Esophagus muscularis mucosa (tissue), 4 donors: ENCODE results near the gene UBE2E3. TPM values are rescaled to one million over a fixed set of nuclear protein-coding genes. Genes with fewer than 3 reads are reported as not detected.
A peak's percentile ranks its signal among the peaks of the same experiment; 100 is the strongest.

ENCODE experiments used
- DNase-seq: peaks from one replicate; pipeline ENCODE4 v3.0.0-alpha.2; 2017; ENCODE audit errors: extremely low spot score
- H3K27ac ChIP-seq, 4 donors: fragments of 200-600 bp; sonication (generic); replicated peaks in 1 of 4; 1 replicate in 3 of 4; 2 replicates in 1 of 4; pipeline ENCODE4 v1.5.1; 2016 to 2019; ENCODE audit warnings: mild to moderate bottlenecking in 1 of 4
- H3K27me3 ChIP-seq, 4 donors: fragments of 200-600 bp; sonication (generic); one replicate each; pipeline versions ENCODE4 v1.5.1 to v1.6.0; 2016 to 2019
- H3K36me3 ChIP-seq, 4 donors: fragments of 200-600 bp; sonication (generic); one replicate each; pipeline ENCODE4 v1.5.1; 2016 to 2019
- H3K4me1 ChIP-seq, 4 donors: fragments of 200-600 bp; sonication (generic); one replicate each; pipeline ENCODE4 v1.5.1; 2016 to 2019
- H3K4me3 ChIP-seq, 4 donors: fragments of 200-600 bp; sonication (generic); 1 replicate in 2 of 4; 2 replicates in 2 of 4; pipeline ENCODE4 v1.5.1; 2016 to 2019; ENCODE audit warnings: mild to moderate bottlenecking in 4 of 4, moderate library complexity in 1 of 4
- H3K9me3 ChIP-seq, 4 donors: fragments of 200-600 bp; sonication (generic); 1 replicate in 3 of 4; 2 replicates in 1 of 4; pipeline ENCODE4 v1.5.1; 2016 to 2019
- EP300 ChIP-seq: sonication (generic); formaldehyde crosslinking; IDR thresholded peaks from one replicate; pipeline ENCODE4 v1.6.1; 2017; ENCODE audit warnings: antibody characterized with exemption
- POLR2A ChIP-seq: fragments of 450-650 bp; IDR thresholded peaks from one replicate; pipeline ENCODE4 v1.6.1; 2017; ENCODE audit warnings: antibody characterized with exemption, moderate library complexity, mild to moderate bottlenecking, low read depth
- POLR2AphosphoS5 ChIP-seq, 2 donors: sonication (generic); formaldehyde crosslinking; IDR thresholded peaks; one replicate each; pipeline ENCODE4 v1.6.1; 2017; ENCODE audit warnings: antibody characterized with exemption in 2 of 2
- WGBS: methylation state at CpG from one replicate; pipeline ENCODE4 v1.1.5; 2018; 5-methylcytosine and 5-hydroxymethylcytosine counted together
- intact Hi-C: fragments of 100-400 bp; cut with DNase I; formaldehyde crosslinking; loops from one replicate; pipeline ENCODE4 v1.15.1; 2023
- total RNA-seq, 4 donors: library from RNA; depleted of rRNA; stranded (reverse); fragments of >200 nt; gene quantifications; one replicate each; pipeline versions ENCODE4 v1.1.0 to v1.2.1, GENCODE V29; 2016
- TF ChIP-seq, protein P1 (sequence below), 3 experiments: fragments of 200-600 bp in 2 of 3; fragments of 450-650 bp in 1 of 3; sonication (generic) in 2 of 3; IDR thresholded peaks; one replicate each; pipeline ENCODE4 v1.5.1; 2017 to 2019; ENCODE audit warnings: antibody characterized with exemption in 3 of 3, mild to moderate bottlenecking in 2 of 3, moderate library complexity in 1 of 3

UBE2E3 gene
- total RNA-seq, 4 donors from 2014 or later: 32.8 to 57.7 (median 40.2) TPM

DNA sequence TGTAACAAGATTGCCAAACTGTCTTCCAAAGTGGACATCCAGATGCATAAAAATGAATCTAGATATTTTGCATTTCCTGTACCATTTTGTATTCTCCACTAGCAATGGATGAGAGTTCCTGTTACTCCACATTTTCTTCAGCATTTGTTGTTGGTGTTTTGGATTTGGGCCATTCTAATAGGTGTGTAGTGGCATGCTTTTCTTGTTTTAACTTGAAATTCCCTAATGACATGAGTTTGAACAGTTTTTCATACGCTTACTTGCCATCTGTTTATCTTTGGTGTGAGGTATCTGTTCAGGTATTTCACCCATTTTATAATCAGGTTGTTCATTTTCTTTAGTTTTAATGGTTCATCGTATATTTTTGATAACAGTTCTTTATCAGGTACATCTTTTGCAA lies 73.9 kb downstream of the UBE2E3 start:
- Histone ChIP-seq H3K4me3 (no peak overlapping the region), H3K36me3 (no peaks in the 10 kb centered on the region), H3K27ac (no peak overlapping the region), H3K27me3 (no peaks in the 10 kb centered on the region), H3K9me3 (no peaks in the 10 kb centered on the region), H3K4me1 (peaks cover 0 to 3% (median 0%) of the 10 kb centered on the region in 4 donors)
- no peak for DNase-seq
- TF ChIP-seq EP300 (no peak), POLR2A (no peak), POLR2AphosphoS5 (IDR thresholded peaks at IDR 0.05) (no peak)
- TF ChIP-seq, protein P1, sequence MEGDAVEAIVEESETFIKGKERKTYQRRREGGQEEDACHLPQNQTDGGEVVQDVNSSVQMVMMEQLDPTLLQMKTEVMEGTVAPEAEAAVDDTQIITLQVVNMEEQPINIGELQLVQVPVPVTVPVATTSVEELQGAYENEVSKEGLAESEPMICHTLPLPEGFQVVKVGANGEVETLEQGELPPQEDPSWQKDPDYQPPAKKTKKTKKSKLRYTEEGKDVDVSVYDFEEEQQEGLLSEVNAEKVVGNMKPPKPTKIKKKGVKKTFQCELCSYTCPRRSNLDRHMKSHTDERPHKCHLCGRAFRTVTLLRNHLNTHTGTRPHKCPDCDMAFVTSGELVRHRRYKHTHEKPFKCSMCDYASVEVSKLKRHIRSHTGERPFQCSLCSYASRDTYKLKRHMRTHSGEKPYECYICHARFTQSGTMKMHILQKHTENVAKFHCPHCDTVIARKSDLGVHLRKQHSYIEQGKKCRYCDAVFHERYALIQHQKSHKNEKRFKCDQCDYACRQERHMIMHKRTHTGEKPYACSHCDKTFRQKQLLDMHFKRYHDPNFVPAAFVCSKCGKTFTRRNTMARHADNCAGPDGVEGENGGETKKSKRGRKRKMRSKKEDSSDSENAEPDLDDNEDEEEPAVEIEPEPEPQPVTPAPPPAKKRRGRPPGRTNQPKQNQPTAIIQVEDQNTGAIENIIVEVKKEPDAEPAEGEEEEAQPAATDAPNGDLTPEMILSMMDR (IDR thresholded peaks at IDR 0.05): no peak
- 96% methylated on average over 2 of the region's 2 CpGs for WGBS
- intact Hi-C loops: no loop called here

DNA sequence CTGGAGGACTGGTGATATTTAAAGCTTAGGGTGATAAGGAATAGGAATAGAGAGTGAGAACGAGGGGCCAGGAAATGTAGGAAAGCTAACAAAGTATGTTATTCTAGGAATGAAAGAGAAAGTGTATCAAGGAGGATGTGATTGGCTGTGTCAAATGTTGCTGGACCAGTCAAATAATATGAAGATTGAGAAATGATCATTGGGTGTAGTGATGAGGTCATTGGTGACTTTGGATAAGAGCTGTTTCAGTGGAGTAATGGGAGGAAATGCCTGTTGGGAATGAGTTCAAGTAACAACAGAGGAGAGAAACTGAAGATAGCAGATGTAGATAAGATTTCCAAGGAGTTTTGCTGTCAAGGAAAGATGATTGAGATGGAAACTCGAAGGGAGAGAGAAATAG lies 74.4 kb downstream of the UBE2E3 start:
- no peak overlapping the region for H3K4me3 ChIP-seq
- TF ChIP-seq POLR2A (no peak), POLR2AphosphoS5 (IDR thresholded peaks at IDR 0.05) (no peak), EP300 (no peak)
- TF ChIP-seq, protein P1 (IDR thresholded peaks at IDR 0.05): no peak
- intact Hi-C loops: no loop called here
- no peaks in the 10 kb centered on the region for H3K27me3 ChIP-seq
- no peak overlapping the region for H3K27ac ChIP-seq
- H3K9me3 ChIP-seq: no peaks in the 10 kb centered on the region
- H3K4me1 ChIP-seq: peaks cover 0 to 3% (median 0%) of the 10 kb centered on the region in 4 donors
- 88% methylated on average over 2 of the region's 2 CpGs for WGBS
- no peak for DNase-seq
- no peaks in the 10 kb centered on the region for H3K36me3 ChIP-seq

DNA sequence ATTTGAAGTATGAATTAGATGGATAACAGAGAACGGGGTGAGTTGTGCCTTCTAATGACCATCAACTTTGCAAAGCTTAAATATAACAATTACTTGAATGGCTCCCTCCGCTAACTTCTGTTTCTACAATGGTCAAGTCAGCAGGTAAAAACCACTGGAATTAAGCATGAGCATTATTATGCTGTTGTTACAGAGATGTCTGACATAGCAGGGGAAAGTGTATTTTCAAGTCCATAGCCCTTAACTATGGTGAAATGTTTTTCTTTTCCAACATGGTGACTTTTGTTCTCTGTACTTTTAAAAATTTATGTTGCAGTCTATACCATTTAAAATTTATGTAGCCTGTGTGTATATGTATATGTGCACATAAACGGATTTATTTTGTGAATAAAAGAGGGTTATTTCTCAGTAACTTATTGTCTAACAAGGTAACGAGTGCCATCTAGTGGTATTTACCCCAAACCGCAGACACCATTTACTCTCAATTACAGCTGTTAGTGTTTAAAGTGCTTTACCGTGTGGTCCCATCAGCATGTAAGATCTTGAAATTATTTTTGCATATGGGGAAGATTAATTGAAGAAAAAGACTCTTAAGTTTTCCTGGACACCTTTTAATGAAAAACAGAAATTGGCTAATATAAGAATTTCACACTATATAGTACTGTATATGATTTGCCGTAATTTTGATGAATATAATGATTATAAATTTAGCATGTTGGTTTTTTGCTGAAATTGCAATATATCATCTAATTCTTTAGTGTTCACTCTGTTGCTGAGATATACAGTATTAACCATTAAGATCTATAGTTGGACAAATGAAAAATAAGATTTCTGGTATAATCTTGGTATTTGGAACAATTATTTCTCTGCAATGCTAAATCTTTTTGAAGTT lies 78.2 kb downstream of the UBE2E3 start:
- no peaks in the 10 kb centered on the region for H3K27me3 ChIP-seq
- 83% methylated on average over 7 of the region's 7 CpGs for WGBS
- no peak overlapping the region for H3K27ac ChIP-seq
- no peaks in the 10 kb centered on the region for H3K36me3 ChIP-seq
- no peaks in the 10 kb centered on the region for H3K4me1 ChIP-seq
- intact Hi-C loops: no loop called here
- H3K9me3 ChIP-seq: no peaks in the 10 kb centered on the region
- no peak overlapping the region for H3K4me3 ChIP-seq
- no peak for DNase-seq
- TF ChIP-seq, protein P1 (IDR thresholded peaks at IDR 0.05): peak; percentile 28 to 47 (median 28)
- no peak for TF ChIP-seq POLR2AphosphoS5 (IDR thresholded peaks at IDR 0.05)

DNA sequence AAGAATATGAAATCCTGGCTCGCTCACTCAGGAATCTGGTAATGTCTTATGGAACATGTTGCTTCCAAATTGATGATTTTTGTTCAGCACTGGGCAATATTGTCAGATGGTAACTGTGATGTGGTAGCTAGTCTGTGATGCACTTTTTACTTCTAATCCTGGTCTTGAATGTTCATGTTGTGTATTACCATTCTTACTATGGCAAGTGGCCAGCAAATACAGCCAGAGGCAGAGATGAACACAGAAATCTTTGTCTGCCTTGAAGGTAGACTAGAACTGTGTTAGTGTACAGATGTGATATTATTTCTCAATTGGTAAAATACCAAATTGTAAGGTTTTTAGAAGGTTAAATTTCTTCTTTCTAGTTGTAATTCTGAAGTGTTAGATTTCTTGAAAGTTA lies 83.3 kb downstream of the UBE2E3 start:
- H3K27me3 ChIP-seq: no peaks in the 10 kb centered on the region
- 88% methylated on average over 1 of the region's 1 CpG for WGBS
- H3K27ac ChIP-seq: no peak overlapping the region
- no peaks in the 10 kb centered on the region for H3K9me3 ChIP-seq
- H3K4me3 ChIP-seq: no peak overlapping the region
- intact Hi-C loops: no loop called here
- H3K4me1 ChIP-seq: no peaks in the 10 kb centered on the region
- TF ChIP-seq POLR2AphosphoS5 (IDR thresholded peaks at IDR 0.05): no peak
- TF ChIP-seq EP300: no peak
- TF ChIP-seq POLR2A: no peak
- TF ChIP-seq, protein P1 (IDR thresholded peaks at IDR 0.05): no peak
- no peak for DNase-seq
- no peaks in the 10 kb centered on the region for H3K36me3 ChIP-seq
